HG02884 (cell line): ENCODE results near the gene ETV3.

Source experiments
- ATAC-seq: cut with Tn5 transposase; IDR thresholded peaks from one replicate; pipeline ENCODE4 v1.9.1; 2021; ENCODE audit warnings: mild to moderate bottlenecking, moderate library complexity; ENCODE audit not compliant: unreplicated experiment

The ETV3 gene

GRCh38 chr1:157162345-157162744 is 24.1 kb upstream of the ETV3 start:
- no peak for ATAC-seq

- no peak for ATAC-seq
Observed at GRCh38 chr1:157161901-157162300, 23.7 kb upstream of the ETV3 start.

GRCh38 chr1:157158967-157159366 is 20.8 kb upstream of the ETV3 start:
- ATAC-seq: no peak

- no peak for ATAC-seq
Observed at GRCh38 chr1:157157501-157158190, 19.5 kb upstream of the ETV3 start.

GRCh38 chr1:157156058-157156541 is 17.9 kb upstream of the ETV3 start:
- no peak for ATAC-seq

- no peak for ATAC-seq
Observed at GRCh38 chr1:157155658-157156057, 17.5 kb upstream of the ETV3 start.

- no peak for ATAC-seq
Observed at GRCh38 chr1:157154940-157155514, 16.8 kb upstream of the ETV3 start.

- ATAC-seq: no peak
Observed at GRCh38 chr1:157154291-157154690, 16.1 kb upstream of the ETV3 start.

- ATAC-seq: no peak
Observed at GRCh38 chr1:157153746-157154145, 15.6 kb upstream of the ETV3 start.

- ATAC-seq: no peak
Observed at GRCh38 chr1:157152510-157152909, 14.3 kb upstream of the ETV3 start.

- no peak for ATAC-seq
Observed at GRCh38 chr1:157151506-157151905, 13.3 kb upstream of the ETV3 start.

- no peak for ATAC-seq
Observed at GRCh38 chr1:157151073-157151472, 12.9 kb upstream of the ETV3 start.

- no peak for ATAC-seq
Observed at GRCh38 chr1:157150631-157151030, 12.4 kb upstream of the ETV3 start.

- ATAC-seq: no peak
Observed at GRCh38 chr1:157147906-157148700, 9.9 kb upstream of the ETV3 start.

- no peak for ATAC-seq
Observed at GRCh38 chr1:157147037-157147436, 8.8 kb upstream of the ETV3 start.

GRCh38 chr1:157146244-157146643 is 8.0 kb upstream of the ETV3 start:
- no peak for ATAC-seq

- ATAC-seq: no peak
Observed at GRCh38 chr1:157145076-157145475, 6.9 kb upstream of the ETV3 start.

GRCh38 chr1:157144509-157144908 is 6.3 kb upstream of the ETV3 start:
- ATAC-seq: no peak

GRCh38 chr1:157142765-157143423 is 4.7 kb upstream of the ETV3 start:
- ATAC-seq: no peak

- ATAC-seq: no peak
Observed at GRCh38 chr1:157142201-157142600, 4.0 kb upstream of the ETV3 start.

GRCh38 chr1:157141212-157141855 is 3.1 kb upstream of the ETV3 start:
- no peak for ATAC-seq
